Cardiac muscle cell (in vitro differentiated cells and primary cell): ENCODE data around the gene POLDIP3. TPM values are rescaled to one million over a fixed set of nuclear protein-coding genes. Genes with fewer than 3 reads are reported as not detected.

Experiments used
- DNase-seq, 2 donors: peaks; one replicate each; pipeline versions ENCODE4 v3.0.0 to v3.0.0-alpha.2; 2010 to 2017; ENCODE audit warnings: low read depth in 1 of 2, low spot score in 1 of 2
- H3K27ac ChIP-seq: fragments of 200-600 bp; sonication (generic); 2 replicates; pipeline ENCODE4 v1.5.1; 2016
- H3K27me3 ChIP-seq: fragments of 200-600 bp; sonication (generic); 2 replicates; pipeline ENCODE4 v1.6.0; 2016; ENCODE audit warnings: control low read depth
- H3K36me3 ChIP-seq: fragments of 200-600 bp; sonication (generic); 2 replicates; pipeline ENCODE4 v1.5.1; 2016; ENCODE audit warnings: control low read depth
- H3K4me1 ChIP-seq: fragments of 200-600 bp; sonication (generic); 2 replicates; pipeline ENCODE4 v1.8.1; 2017; ENCODE audit warnings: low read depth, mild to moderate bottlenecking, mixed run types
- H3K4me3 ChIP-seq: fragments of 200-600 bp; sonication (generic); 2 replicates; pipeline ENCODE4 v1.5.1; 2016; ENCODE audit warnings: mild to moderate bottlenecking
- H3K9me3 ChIP-seq: fragments of 200-600 bp; sonication (generic); 2 replicates; pipeline ENCODE4 v1.5.1; 2017; ENCODE audit warnings: low read depth, mild to moderate bottlenecking, control low read depth
- polyA plus RNA-seq: library from polyadenylated mRNA; unstranded; fragments of >200 nt; fragmentation: Nextera tagmentation; extraction: Ambion mirVana; gene quantifications from 2 replicates; pipeline ENCODE4 v1.2.1, GENCODE V29; 2016
- total RNA-seq: library from RNA; depleted of rRNA; stranded (reverse); fragments of >200 nt; gene quantifications from 2 replicates; pipeline ENCODE4 v1.2.3, GENCODE V29; 2016
- TF ChIP-seq, protein P1 (sequence below): IDR thresholded peaks from 2 replicates; pipeline ENCODE4 v1.5.1; 2012; ENCODE audit warnings: low read depth, mild to moderate bottlenecking, low read length

Gene POLDIP3
- total and polyA plus RNA-seq, 2 experiments from 2014 or later, result 58.8 to 63.1 TPM

DNA sequence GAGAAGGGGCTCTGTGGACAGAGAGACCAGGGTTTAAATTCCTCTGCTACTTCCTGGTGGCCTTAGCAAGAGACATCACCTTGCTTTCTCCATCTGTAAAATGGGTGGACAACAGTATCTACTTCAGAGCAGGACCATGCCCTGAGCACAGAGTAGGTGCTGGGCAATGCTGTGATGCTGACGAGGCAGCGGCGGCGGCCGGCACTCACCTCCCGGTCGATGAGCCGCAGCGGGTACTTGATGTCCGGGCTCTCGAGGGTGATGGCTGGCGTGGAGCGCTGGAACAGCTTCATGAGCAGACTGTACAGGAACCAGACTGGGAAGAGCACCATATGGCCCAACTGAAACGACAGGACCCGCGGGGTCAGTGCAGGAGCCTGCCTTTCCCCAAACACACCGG lies 21.8 kb upstream of the POLDIP3 start:
- no peaks in the 10 kb centered on the region for H3K4me1 ChIP-seq
- no peak for DNase-seq
- H3K27me3 ChIP-seq, result no peaks in the 10 kb centered on the region
- H3K27ac ChIP-seq, result no peak overlapping the region
- TF ChIP-seq, protein P1, sequence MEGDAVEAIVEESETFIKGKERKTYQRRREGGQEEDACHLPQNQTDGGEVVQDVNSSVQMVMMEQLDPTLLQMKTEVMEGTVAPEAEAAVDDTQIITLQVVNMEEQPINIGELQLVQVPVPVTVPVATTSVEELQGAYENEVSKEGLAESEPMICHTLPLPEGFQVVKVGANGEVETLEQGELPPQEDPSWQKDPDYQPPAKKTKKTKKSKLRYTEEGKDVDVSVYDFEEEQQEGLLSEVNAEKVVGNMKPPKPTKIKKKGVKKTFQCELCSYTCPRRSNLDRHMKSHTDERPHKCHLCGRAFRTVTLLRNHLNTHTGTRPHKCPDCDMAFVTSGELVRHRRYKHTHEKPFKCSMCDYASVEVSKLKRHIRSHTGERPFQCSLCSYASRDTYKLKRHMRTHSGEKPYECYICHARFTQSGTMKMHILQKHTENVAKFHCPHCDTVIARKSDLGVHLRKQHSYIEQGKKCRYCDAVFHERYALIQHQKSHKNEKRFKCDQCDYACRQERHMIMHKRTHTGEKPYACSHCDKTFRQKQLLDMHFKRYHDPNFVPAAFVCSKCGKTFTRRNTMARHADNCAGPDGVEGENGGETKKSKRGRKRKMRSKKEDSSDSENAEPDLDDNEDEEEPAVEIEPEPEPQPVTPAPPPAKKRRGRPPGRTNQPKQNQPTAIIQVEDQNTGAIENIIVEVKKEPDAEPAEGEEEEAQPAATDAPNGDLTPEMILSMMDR, result no peak
- peaks cover 21% of the 10 kb centered on the region for H3K36me3 ChIP-seq
- no peaks in the 10 kb centered on the region for H3K9me3 ChIP-seq
- H3K4me3 ChIP-seq, result no peak overlapping the region

DNA sequence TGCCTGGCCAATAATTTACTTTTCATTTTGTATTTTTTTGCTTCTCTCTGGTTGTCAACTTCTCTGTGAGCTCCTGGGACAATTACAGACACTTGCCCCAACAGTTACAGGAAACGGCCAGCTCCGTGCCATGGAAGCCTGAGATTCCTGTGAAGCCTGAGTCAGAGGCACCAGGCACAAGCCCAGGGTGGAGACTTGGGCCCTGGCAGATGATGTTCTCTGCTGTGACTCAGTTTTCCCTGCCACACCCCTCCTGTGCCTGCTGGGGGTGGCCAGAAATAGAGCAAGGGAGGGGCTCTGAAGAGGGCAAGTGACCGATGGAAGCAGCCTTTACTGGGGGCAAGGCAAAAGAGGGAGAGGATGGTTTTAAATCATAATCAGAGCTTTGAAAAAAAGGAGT lies 20.8 kb upstream of the POLDIP3 start:
- TF ChIP-seq, protein P1, result no peak
- no peaks in the 10 kb centered on the region for H3K4me1 ChIP-seq
- H3K27me3 ChIP-seq, result no peaks in the 10 kb centered on the region
- peak in 1 of 2 donors; percentile 72 for DNase-seq
- H3K27ac ChIP-seq, result no peak overlapping the region
- peaks cover 23% of the 10 kb centered on the region for H3K36me3 ChIP-seq
- H3K9me3 ChIP-seq, result no peaks in the 10 kb centered on the region
- H3K4me3 ChIP-seq, result no peak overlapping the region

DNA sequence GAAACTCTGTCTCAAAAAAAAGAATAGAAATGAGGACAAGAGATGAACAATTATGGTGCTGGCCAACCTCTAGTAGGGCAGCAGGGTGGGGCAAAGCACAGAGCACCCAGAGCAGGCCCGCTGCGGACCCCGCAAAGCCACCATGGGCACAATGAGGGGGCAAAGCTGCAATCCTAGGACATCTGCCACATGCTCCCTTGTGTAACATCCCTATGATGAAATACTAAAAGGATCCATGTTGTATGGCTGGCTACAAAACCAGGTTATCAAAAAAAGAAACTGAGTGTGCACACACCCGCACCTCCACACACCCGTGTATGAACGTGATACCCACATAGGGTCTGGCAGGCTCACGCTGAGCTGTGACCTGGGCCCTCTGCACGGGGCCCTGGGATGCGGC lies 18.3 kb upstream of the POLDIP3 start:
- DNase-seq, result no peak
- Histone ChIP-seq H3K9me3 (no peaks in the 10 kb centered on the region), H3K36me3 (peaks cover 31% of the 10 kb centered on the region), H3K27ac (no peak overlapping the region), H3K4me3 (no peak overlapping the region), H3K27me3 (no peaks in the 10 kb centered on the region), H3K4me1 (no peaks in the 10 kb centered on the region)
- TF ChIP-seq, protein P1, result no peak

DNA sequence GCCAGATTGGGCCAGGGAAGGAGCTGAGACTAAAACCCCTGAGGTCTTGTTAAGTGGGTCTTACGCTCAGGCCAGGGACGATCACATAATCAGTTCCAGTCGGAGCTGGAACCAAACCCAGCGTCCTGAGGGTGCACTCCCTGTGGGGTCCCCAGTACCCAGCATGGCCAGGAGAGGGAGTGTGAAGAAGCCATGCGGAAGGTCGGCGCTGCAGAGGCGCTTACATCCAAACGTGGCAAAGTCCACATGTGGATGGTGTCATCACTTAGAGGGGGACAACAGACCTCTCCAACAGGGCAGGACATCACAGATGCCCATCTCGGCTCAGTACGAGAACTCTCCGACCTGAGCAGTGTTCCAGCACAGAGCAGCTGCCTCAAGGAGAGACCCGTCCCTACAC lies 17.4 kb upstream of the POLDIP3 start:
- no peak overlapping the region for H3K27ac ChIP-seq
- H3K9me3 ChIP-seq, result no peaks in the 10 kb centered on the region
- H3K27me3 ChIP-seq, result no peaks in the 10 kb centered on the region
- no peak for DNase-seq
- H3K4me3 ChIP-seq, result no peak overlapping the region
- TF ChIP-seq, protein P1, result peak; percentile 32
- no peaks in the 10 kb centered on the region for H3K4me1 ChIP-seq
- H3K36me3 ChIP-seq, result peaks cover 40% of the 10 kb centered on the region

DNA sequence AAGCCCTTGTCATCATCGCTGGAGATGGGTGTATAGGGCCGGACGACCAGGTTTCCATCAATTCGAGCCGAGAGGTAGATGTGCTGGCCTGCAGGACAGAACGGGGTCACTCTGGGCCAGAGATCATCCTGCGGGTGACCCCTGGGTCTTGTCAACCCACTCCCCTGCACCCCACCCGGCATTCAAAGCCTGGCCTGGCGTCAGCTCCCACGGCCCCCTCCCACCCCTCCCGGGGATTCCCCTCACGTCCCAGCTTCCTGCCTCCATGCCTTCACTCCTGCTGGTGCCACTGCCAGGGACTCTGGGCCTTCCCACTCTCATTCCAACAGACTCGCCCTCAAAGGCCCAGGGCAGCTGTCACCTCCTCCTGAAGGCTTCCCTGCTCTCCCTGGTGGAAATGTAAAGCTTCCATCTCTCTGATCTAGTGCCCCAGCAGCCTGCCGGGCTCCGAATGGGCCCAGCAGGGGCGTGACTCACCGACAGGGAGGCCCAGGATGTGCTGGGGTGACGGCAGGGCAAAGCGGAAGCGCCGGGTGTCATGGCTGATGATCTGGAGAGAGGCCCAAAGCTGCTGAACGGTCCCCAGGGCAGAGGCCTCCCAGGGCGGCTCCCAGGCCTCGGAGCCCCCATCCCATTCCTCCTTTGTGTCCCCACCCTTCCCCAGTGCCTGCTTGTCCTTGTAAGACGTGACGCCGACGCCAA lies 16.4 kb upstream of the POLDIP3 start:
- H3K4me3 ChIP-seq, result no peak overlapping the region
- H3K36me3 ChIP-seq, result peaks cover 45% of the 10 kb centered on the region
- no peaks in the 10 kb centered on the region for H3K9me3 ChIP-seq
- H3K4me1 ChIP-seq, result no peaks in the 10 kb centered on the region
- H3K27me3 ChIP-seq, result no peaks in the 10 kb centered on the region
- TF ChIP-seq, protein P1, result no peak
- DNase-seq, result no peak
- no peak overlapping the region for H3K27ac ChIP-seq
